Esophagus muscularis mucosa (tissue), 4 donors: ENCODE data around the gene MCEMP1. TPM values are rescaled to one million over a fixed set of nuclear protein-coding genes. Genes with fewer than 3 reads are reported as not detected.

Source experiments
- DNase-seq: peaks from one replicate; pipeline ENCODE4 v3.0.0-alpha.2; 2017; ENCODE audit errors: extremely low spot score
- H3K27ac ChIP-seq, 4 donors: fragments of 200-600 bp; sonication (generic); replicated peaks in 1 of 4; 1 replicate in 3 of 4; 2 replicates in 1 of 4; pipeline ENCODE4 v1.5.1; 2016 to 2019; ENCODE audit warnings: mild to moderate bottlenecking in 1 of 4
- H3K27me3 ChIP-seq, 4 donors: fragments of 200-600 bp; sonication (generic); one replicate each; pipeline versions ENCODE4 v1.5.1 to v1.6.0; 2016 to 2019
- H3K36me3 ChIP-seq, 4 donors: fragments of 200-600 bp; sonication (generic); one replicate each; pipeline ENCODE4 v1.5.1; 2016 to 2019
- H3K4me1 ChIP-seq, 4 donors: fragments of 200-600 bp; sonication (generic); one replicate each; pipeline ENCODE4 v1.5.1; 2016 to 2019
- H3K4me3 ChIP-seq, 4 donors: fragments of 200-600 bp; sonication (generic); 1 replicate in 2 of 4; 2 replicates in 2 of 4; pipeline ENCODE4 v1.5.1; 2016 to 2019; ENCODE audit warnings: mild to moderate bottlenecking in 4 of 4, moderate library complexity in 1 of 4
- H3K9me3 ChIP-seq, 4 donors: fragments of 200-600 bp; sonication (generic); 1 replicate in 3 of 4; 2 replicates in 1 of 4; pipeline ENCODE4 v1.5.1; 2016 to 2019
- CTCF ChIP-seq, 3 experiments: fragments of 200-600 bp in 2 of 3; fragments of 450-650 bp in 1 of 3; sonication (generic) in 2 of 3; IDR thresholded peaks; one replicate each; pipeline ENCODE4 v1.5.1; 2017 to 2019; ENCODE audit warnings: antibody characterized with exemption in 3 of 3, mild to moderate bottlenecking in 2 of 3, moderate library complexity in 1 of 3
- EP300 ChIP-seq: sonication (generic); formaldehyde crosslinking; IDR thresholded peaks from one replicate; pipeline ENCODE4 v1.6.1; 2017; ENCODE audit warnings: antibody characterized with exemption
- POLR2A ChIP-seq: fragments of 450-650 bp; IDR thresholded peaks from one replicate; pipeline ENCODE4 v1.6.1; 2017; ENCODE audit warnings: antibody characterized with exemption, moderate library complexity, mild to moderate bottlenecking, low read depth
- POLR2AphosphoS5 ChIP-seq, 2 donors: sonication (generic); formaldehyde crosslinking; IDR thresholded peaks; one replicate each; pipeline ENCODE4 v1.6.1; 2017; ENCODE audit warnings: antibody characterized with exemption in 2 of 2
- WGBS: methylation state at CpG from one replicate; pipeline ENCODE4 v1.1.5; 2018; 5-methylcytosine and 5-hydroxymethylcytosine counted together
- intact Hi-C: fragments of 100-400 bp; cut with DNase I; formaldehyde crosslinking; loops from one replicate; pipeline ENCODE4 v1.15.1; 2023
- total RNA-seq, 4 donors: library from RNA; depleted of rRNA; stranded (reverse); fragments of >200 nt; gene quantifications; one replicate each; pipeline versions ENCODE4 v1.1.0 to v1.2.1, GENCODE V29; 2016

Gene MCEMP1
- total RNA-seq, 4 donors from 2014 or later, result 0.34 to 2.0 (median 0.42) TPM; not detected in 1

DNA sequence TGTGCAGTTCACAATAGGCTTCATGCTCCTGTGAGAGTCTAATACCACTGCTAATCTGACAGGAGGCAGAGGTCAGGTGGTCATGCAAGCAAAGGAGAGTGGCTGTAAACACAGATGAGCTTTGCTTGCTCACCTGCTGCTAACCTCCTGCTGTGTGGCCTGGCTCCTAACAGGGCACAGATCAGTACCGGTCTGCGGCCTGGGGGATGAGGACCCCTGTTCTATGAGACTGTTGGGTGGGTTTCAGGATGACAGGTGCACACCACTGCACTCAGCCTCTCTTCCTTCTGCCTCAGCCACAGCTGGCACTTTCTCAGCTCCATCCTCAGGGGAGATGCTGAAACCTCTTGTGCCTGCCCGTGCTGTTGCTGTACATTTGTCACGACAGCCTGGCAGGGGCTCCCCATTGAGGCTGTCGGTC lies 45.4 kb downstream of the MCEMP1 start:
- Histone ChIP-seq H3K27ac (no peak overlapping the region), H3K4me3 (no peak overlapping the region), H3K36me3 (no peaks in the 10 kb centered on the region), H3K27me3 (peaks cover 0 to 59% (median 0%) of the 10 kb centered on the region in 4 donors), H3K4me1 (no peaks in the 10 kb centered on the region), H3K9me3 (peaks cover 0 to 3% (median 1%) of the 10 kb centered on the region in 4 donors)
- DNase-seq, result no peak
- intact Hi-C loops, result no loop called here
- no peak for TF ChIP-seq EP300
- no peak for TF ChIP-seq POLR2A
- TF ChIP-seq CTCF (IDR thresholded peaks at IDR 0.05), result no peak
- no peak for TF ChIP-seq POLR2AphosphoS5 (IDR thresholded peaks at IDR 0.05)
- 43% methylated on average over 5 of the region's 5 CpGs for WGBS

DNA sequence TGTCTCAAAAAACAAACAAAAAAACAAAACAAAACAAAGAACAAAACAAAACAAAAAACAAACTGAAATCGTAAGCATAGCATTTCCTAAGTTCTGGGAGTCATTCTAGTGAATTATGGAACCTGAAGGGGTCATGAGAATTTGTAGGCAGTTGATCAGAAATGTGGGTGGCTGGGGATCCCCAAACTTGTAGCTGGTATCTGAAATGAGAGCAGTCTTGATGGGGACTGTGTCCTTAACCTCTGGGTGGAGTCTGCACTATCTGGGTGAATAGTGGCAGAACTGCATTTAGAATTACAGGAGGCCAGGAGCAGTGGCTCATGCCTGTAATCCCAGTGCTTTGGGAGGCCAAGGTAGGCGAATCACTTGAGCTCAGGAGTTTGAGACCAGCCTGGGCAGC lies 48.9 kb downstream of the MCEMP1 start:
- H3K4me1 ChIP-seq, result peaks cover 0 to 10% (median 5%) of the 10 kb centered on the region in 4 donors
- 65% methylated on average over 2 of the region's 2 CpGs for WGBS
- no peak overlapping the region for H3K27ac ChIP-seq
- TF ChIP-seq POLR2A (no peak), CTCF (IDR thresholded peaks at IDR 0.05) (no peak), EP300 (no peak), POLR2AphosphoS5 (IDR thresholded peaks at IDR 0.05) (no peak)
- intact Hi-C loops, result no loop called here
- H3K9me3 ChIP-seq, result no peaks in the 10 kb centered on the region
- H3K4me3 ChIP-seq, result no peak overlapping the region
- no peaks in the 10 kb centered on the region for H3K36me3 ChIP-seq
- peaks cover 0 to 83% (median 14%) of the 10 kb centered on the region in 4 donors for H3K27me3 ChIP-seq
- no peak for DNase-seq

DNA sequence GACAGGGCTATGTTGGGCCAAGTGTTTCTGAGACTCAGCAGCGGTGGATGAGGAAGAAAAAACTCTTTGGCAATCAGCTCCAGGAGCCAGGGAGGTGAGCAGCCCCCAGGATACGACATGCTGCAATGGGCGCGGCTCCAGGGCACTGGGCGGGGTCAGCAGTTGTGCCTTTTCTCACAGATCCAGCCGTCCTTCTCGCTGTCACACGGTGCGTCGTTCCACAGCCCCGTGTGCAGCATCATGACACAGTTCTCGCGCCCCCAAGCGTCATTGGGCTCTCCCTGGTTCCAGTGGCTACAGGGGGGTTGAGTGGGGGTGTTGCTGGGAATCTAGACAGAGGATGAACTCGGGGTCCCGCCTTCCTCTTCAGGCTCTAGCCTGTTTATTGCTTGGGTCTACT lies 52.3 kb downstream of the MCEMP1 start:
- Histone ChIP-seq H3K27me3 (peaks cover 0 to 91% (median 22%) of the 10 kb centered on the region in 4 donors), H3K4me3 (no peak overlapping the region), H3K36me3 (no peaks in the 10 kb centered on the region), H3K4me1 (peaks cover 0 to 10% (median 5%) of the 10 kb centered on the region in 4 donors), H3K27ac (no peak overlapping the region), H3K9me3 (no peaks in the 10 kb centered on the region)
- TF ChIP-seq EP300 (no peak), POLR2A (no peak), CTCF (IDR thresholded peaks at IDR 0.05) (no peak), POLR2AphosphoS5 (IDR thresholded peaks at IDR 0.05) (no peak)
- 18% methylated on average over 16 of the region's 16 CpGs for WGBS
- DNase-seq, result no peak
- intact Hi-C loops, result no loop called here

Other genes with a start within 250 kb of the MCEMP1 start
- gene PEX11G, start 188.1 kb upstream of the MCEMP1 start, total RNA-seq, result 1 to 10 TPM; 1.7 to 5.3 (median 3.7) TPM
- gene ZNF358, start 161.0 kb upstream of the MCEMP1 start, total RNA-seq, result 100 to 1,000 TPM in 3 of 4 donors, 10 to 100 TPM in 1; 95.4 to 168 (median 137) TPM
- 10 to 100 TPM; 11.3 to 20.7 (median 14.4) TPM for gene MCOLN1, start 154.5 kb upstream of the MCEMP1 start, total RNA-seq
- gene PNPLA6, start 141.4 kb upstream of the MCEMP1 start, total RNA-seq, result 100 to 1,000 TPM in 2 of 4 donors, 10 to 100 TPM in 2; 58.1 to 156 (median 85.7) TPM
- under 1 TPM; 0.11 to 0.42 (median 0.18) TPM for gene CAMSAP3, start 81.2 kb upstream of the MCEMP1 start, total RNA-seq
- 10 to 100 TPM; 32.0 to 56.2 (median 44.5) TPM for gene XAB2, start 47.5 kb upstream of the MCEMP1 start, total RNA-seq
- 10 to 100 TPM; 19.5 to 80.9 (median 26.2) TPM for gene PET100, start 47.3 kb upstream of the MCEMP1 start, total RNA-seq
- gene PCP2, start 43.4 kb upstream of the MCEMP1 start, total RNA-seq, result not detected
- gene STXBP2, start 40.0 kb upstream of the MCEMP1 start, total RNA-seq, result 10 to 100 TPM in 3 of 4 donors, 1 to 10 TPM in 1; 7.2 to 14.4 (median 11.7) TPM
- gene RETN, start 8.0 kb upstream of the MCEMP1 start, total RNA-seq, result 1 to 10 TPM in 1 of 4 donors, not detected in 3; 1.3 TPM
- 10 to 100 TPM; 12.5 to 84.7 (median 64.8) TPM for gene TRAPPC5, start 3.7 kb downstream of the MCEMP1 start, total RNA-seq
- gene FCER2, start 25.0 kb downstream of the MCEMP1 start, total RNA-seq, result under 1 TPM in 1 of 4 donors, not detected in 3; 0.29 TPM
- 1 to 10 TPM in 3 of 4 donors, under 1 TPM in 1; 0.75 to 2.5 (median 1.8) TPM for gene CLEC4G, start 55.0 kb downstream of the MCEMP1 start, total RNA-seq
- 10 to 100 TPM in 1 of 4 donors, 1 to 10 TPM in 3; 4.0 to 13.1 (median 8.4) TPM for gene CD209, start 70.4 kb downstream of the MCEMP1 start, total RNA-seq
- gene CLEC4M, start 86.2 kb downstream of the MCEMP1 start, total RNA-seq, result not detected
- 10 to 100 TPM; 19.9 to 42.0 (median 29.2) TPM for gene EVI5L, start 153.1 kb downstream of the MCEMP1 start, total RNA-seq
- gene PRR36, start 197.3 kb downstream of the MCEMP1 start, total RNA-seq, result under 1 TPM in 1 of 4 donors, not detected in 3; 0.52 TPM
- gene LRRC8E, start 211.4 kb downstream of the MCEMP1 start, total RNA-seq, result 1 to 10 TPM in 1 of 4 donors, under 1 TPM in 2, not detected in 1; 0.33 to 1.0 (median 0.46) TPM
- 10 to 100 TPM; 17.2 to 31.9 (median 24.5) TPM for gene MAP2K7, start 226.8 kb downstream of the MCEMP1 start, total RNA-seq
- 1 to 10 TPM; 2.2 to 8.3 (median 6.1) TPM for gene TGFBR3L, start 237.7 kb downstream of the MCEMP1 start, total RNA-seq
- gene SNAPC2, start 243.2 kb downstream of the MCEMP1 start, total RNA-seq, result 10 to 100 TPM; 32.4 to 47.2 (median 35.0) TPM
- 10 to 100 TPM; 28.7 to 59.4 (median 49.2) TPM for gene CTXN1, start 249.0 kb downstream of the MCEMP1 start, total RNA-seq